Skeletal muscle tissue (tissue), 4 donors: Measurements from ENCODE around the gene RNF7. TPM values are rescaled to one million over a fixed set of nuclear protein-coding genes. Genes with fewer than 3 reads are reported as not detected.
"Not testable (repeated sequence)": the region's sequence is repeated elsewhere in the genome, so short reads cannot be mapped to it uniquely, and the experiment has no call there.

Experiments used
- H3K27ac ChIP-seq: one replicate; pipeline ENCODE4 v1.7.0; 2013; ENCODE audit warnings: mild to moderate bottlenecking, low read depth, low read length, inconsistent platforms
- H3K27me3 ChIP-seq, 3 donors: one replicate each; pipeline ENCODE4 v1.7.0; 2013; ENCODE audit warnings: low read length in 3 of 3; ENCODE audit not compliant: control insufficient read depth in 3 of 3, insufficient read depth in 3 of 3
- H3K36me3 ChIP-seq, 3 donors: one replicate each; pipeline ENCODE4 v1.7.0; 2013; ENCODE audit warnings: low read length in 3 of 3; ENCODE audit not compliant: control insufficient read depth in 3 of 3, insufficient read depth in 3 of 3
- H3K4me1 ChIP-seq, 3 donors: one replicate each; pipeline ENCODE4 v1.7.0; 2013; ENCODE audit warnings: low read length in 3 of 3, mild to moderate bottlenecking in 3 of 3; ENCODE audit not compliant: control insufficient read depth in 3 of 3, insufficient read depth in 3 of 3
- H3K4me3 ChIP-seq, 3 donors: one replicate each; pipeline ENCODE4 v1.7.0; 2013; ENCODE audit warnings: low read length in 3 of 3
- H3K9ac ChIP-seq, 3 donors: one replicate each; pipeline ENCODE4 v1.7.0; 2013; ENCODE audit warnings: low read length in 3 of 3, mild to moderate bottlenecking in 3 of 3, moderate library complexity in 2 of 3, low read depth in 1 of 3
- H3K9me3 ChIP-seq, 3 donors: one replicate each; pipeline ENCODE4 v1.7.0; 2013; ENCODE audit warnings: low read length in 3 of 3; ENCODE audit not compliant: control insufficient read depth in 3 of 3
- total RNA-seq: library from RNA; depleted of rRNA; stranded (reverse); fragments of >200 nt; gene quantifications from one replicate; pipeline ENCODE4 v1.2.3, GENCODE V29; 2014
- donor health status: Osteomylitis.

RNF7 gene
- 26.1 TPM for total RNA-seq

GRCh38 chr3:141738022-141738890 is at the start of gene RNF7:
Gene RNF7, plus strand, starts transcription at chr3:141738298. Its CDS starts 44 bp downstream, at chr3:141738342.
- peak within 1 kb of the TSS; percentile 97 to 99 (median 99) for H3K4me3 ChIP-seq
- H3K9me3 ChIP-seq = no peaks in the 10 kb centered on the region
- peak within 1 kb of the TSS; percentile 94 to 98 (median 98) for H3K9ac ChIP-seq
- peaks cover 21 to 27% (median 22%) of the 10 kb centered on the region in 3 donors for H3K4me1 ChIP-seq
- H3K36me3 ChIP-seq = no peaks in the 10 kb centered on the region
- peak within 1 kb of the TSS; percentile 88 for H3K27ac ChIP-seq
- no peaks in the 10 kb centered on the region for H3K27me3 ChIP-seq

GRCh38 chr3:141690431-141691072 is 47.5 kb upstream of the RNF7 start:
- H3K27ac ChIP-seq = no peak overlapping the region
- no peaks in the 10 kb centered on the region for H3K9me3 ChIP-seq
- peaks cover 4 to 7% (median 7%) of the 10 kb centered on the region in 3 donors for H3K4me1 ChIP-seq
- no peak overlapping the region for H3K4me3 ChIP-seq
- no peaks in the 10 kb centered on the region for H3K27me3 ChIP-seq
- H3K36me3 ChIP-seq = no peaks in the 10 kb centered on the region
- H3K9ac ChIP-seq = no peak overlapping the region

GRCh38 chr3:141691471-141691870 is 46.6 kb upstream of the RNF7 start:
- H3K36me3 ChIP-seq, H3K27me3 ChIP-seq, H3K9me3 ChIP-seq, H3K4me1 ChIP-seq, H3K4me3 ChIP-seq, H3K9ac ChIP-seq, H3K27ac ChIP-seq: not testable (repeated sequence)

- H3K36me3 ChIP-seq, H3K4me1 ChIP-seq, H3K27me3 ChIP-seq, H3K27ac ChIP-seq, H3K9ac ChIP-seq, H3K4me3 ChIP-seq, H3K9me3 ChIP-seq: not testable (repeated sequence)
These were observed 45.1 kb upstream of the RNF7 start for GRCh38 chr3:141692973-141693372.

- Histone ChIP-seq H3K36me3 (no peaks in the 10 kb centered on the region), H3K4me3 (no peak overlapping the region), H3K27me3 (peaks cover 0 to 4% (median 0%) of the 10 kb centered on the region in 3 donors), H3K4me1 (no peaks in the 10 kb centered on the region), H3K9ac (no peak overlapping the region), H3K9me3 (no peaks in the 10 kb centered on the region), H3K27ac (no peak overlapping the region)
These were observed 38.8 kb upstream of the RNF7 start for GRCh38 chr3:141699324-141699723.

GRCh38 chr3:141699897-141700296 is 38.2 kb upstream of the RNF7 start:
- Histone ChIP-seq H3K4me3 (no peak overlapping the region), H3K9me3 (no peaks in the 10 kb centered on the region), H3K36me3 (no peaks in the 10 kb centered on the region), H3K4me1 (no peaks in the 10 kb centered on the region), H3K27me3 (peaks cover 0 to 4% (median 0%) of the 10 kb centered on the region in 3 donors), H3K27ac (no peak overlapping the region), H3K9ac (no peak overlapping the region)

GRCh38 chr3:141703367-141703766 is 34.7 kb upstream of the RNF7 start:
- not testable (repeated sequence) for H3K9ac ChIP-seq, H3K27ac ChIP-seq, H3K4me1 ChIP-seq, H3K27me3 ChIP-seq, H3K36me3 ChIP-seq, H3K4me3 ChIP-seq, H3K9me3 ChIP-seq

GRCh38 chr3:141707741-141708203 is 30.3 kb upstream of the RNF7 start:
- Histone ChIP-seq H3K9ac (no peak overlapping the region), H3K27me3 (no peaks in the 10 kb centered on the region), H3K4me3 (no peak overlapping the region), H3K9me3 (no peaks in the 10 kb centered on the region), H3K27ac (no peak overlapping the region), H3K4me1 (no peaks in the 10 kb centered on the region), H3K36me3 (no peaks in the 10 kb centered on the region)

GRCh38 chr3:141708367-141708766 is 29.7 kb upstream of the RNF7 start:
- Histone ChIP-seq H3K4me3 (no peak overlapping the region), H3K27ac (no peak overlapping the region), H3K9me3 (no peaks in the 10 kb centered on the region)

GRCh38 chr3:141709126-141709770 is 28.9 kb upstream of the RNF7 start:
- Histone ChIP-seq H3K9me3 (no peaks in the 10 kb centered on the region), H3K27me3 (no peaks in the 10 kb centered on the region), H3K9ac (no peak overlapping the region), H3K4me3 (no peak overlapping the region), H3K27ac (no peak overlapping the region), H3K4me1 (no peaks in the 10 kb centered on the region), H3K36me3 (no peaks in the 10 kb centered on the region)

More at GRCh38 chr3:141708367-141708766, 29.7 kb upstream of the RNF7 start:
- Histone ChIP-seq H3K4me1 (no peaks in the 10 kb centered on the region), H3K36me3 (no peaks in the 10 kb centered on the region), H3K27me3 (no peaks in the 10 kb centered on the region), H3K9ac (no peak overlapping the region)
